ENCODE data around the gene PHLPP1. TPM values are rescaled to one million over a fixed set of nuclear protein-coding genes. Genes with fewer than 3 reads are reported as not detected.

The PHLPP1 gene
- total RNA-seq, 2 donors from 2014 or later = 22.1 to 24.2 TPM

DNA sequence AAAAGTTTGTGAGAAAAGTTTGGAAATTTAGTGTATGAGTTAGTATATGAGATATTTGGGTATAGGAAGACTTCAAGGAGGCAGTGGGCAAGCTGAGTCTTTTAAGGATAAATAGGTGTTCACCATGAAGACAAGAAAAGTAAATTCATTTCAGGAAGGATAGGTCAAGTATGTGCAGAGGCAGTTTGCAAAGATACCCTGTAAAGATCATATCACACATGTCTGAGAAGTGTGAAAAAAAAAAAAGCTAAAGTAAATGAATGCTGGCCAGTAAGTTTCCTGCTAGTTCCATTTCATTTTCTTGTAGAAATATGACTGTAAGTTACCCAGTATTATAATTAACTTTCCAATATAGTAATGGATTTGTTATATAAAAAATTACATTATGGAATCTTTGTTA, 131.0 kb downstream of the PHLPP1 start:
- no peak for TF ChIP-seq CTCF (IDR thresholded peaks at IDR 0.05)
- no peaks in the 10 kb centered on the region for H3K9me3 ChIP-seq
- no peak overlapping the region for H3K27ac ChIP-seq
- intact Hi-C loops (cut with DNase I) = no loop called here
- no peaks in the 10 kb centered on the region for H3K4me1 ChIP-seq
- DNase-seq = no peak
- no peak overlapping the region for H3K4me3 ChIP-seq
- no peaks in the 10 kb centered on the region for H3K36me3 ChIP-seq
- no peaks in the 10 kb centered on the region for H3K27me3 ChIP-seq
- no peak overlapping the region for H3K9ac ChIP-seq (ENCODE audit: low read depth in 2 of 2, low read length in 2 of 2)

GRCh38 chr18:62847081-62847480, 131.7 kb downstream of the PHLPP1 start:
- TF ChIP-seq CTCF (IDR thresholded peaks at IDR 0.05) = no peak

GRCh38 chr18:62848946-62849345, 133.6 kb downstream of the PHLPP1 start:
- intact Hi-C loops (cut with DNase I) = no loop called here
- no peak for DNase-seq
- Histone ChIP-seq H3K27me3 (no peaks in the 10 kb centered on the region), H3K4me1 (no peaks in the 10 kb centered on the region), H3K4me3 (no peak overlapping the region), H3K36me3 (no peaks in the 10 kb centered on the region), H3K9ac (ENCODE audit: low read depth in 2 of 2, low read length in 2 of 2) (no peak overlapping the region), H3K27ac (no peak overlapping the region), H3K9me3 (no peaks in the 10 kb centered on the region)
- TF ChIP-seq CTCF (IDR thresholded peaks at IDR 0.05) = no peak

More at GRCh38 chr18:62847081-62847480, 131.7 kb downstream of the PHLPP1 start:
- Histone ChIP-seq H3K4me1 (no peaks in the 10 kb centered on the region), H3K36me3 (no peaks in the 10 kb centered on the region), H3K27me3 (no peaks in the 10 kb centered on the region), H3K4me3 (no peak overlapping the region), H3K27ac (no peak overlapping the region), H3K9ac (ENCODE audit: low read depth in 2 of 2, low read length in 2 of 2) (no peak overlapping the region), H3K9me3 (no peaks in the 10 kb centered on the region)
- intact Hi-C loops (cut with DNase I) = no loop called here
- no peak for DNase-seq

DNA sequence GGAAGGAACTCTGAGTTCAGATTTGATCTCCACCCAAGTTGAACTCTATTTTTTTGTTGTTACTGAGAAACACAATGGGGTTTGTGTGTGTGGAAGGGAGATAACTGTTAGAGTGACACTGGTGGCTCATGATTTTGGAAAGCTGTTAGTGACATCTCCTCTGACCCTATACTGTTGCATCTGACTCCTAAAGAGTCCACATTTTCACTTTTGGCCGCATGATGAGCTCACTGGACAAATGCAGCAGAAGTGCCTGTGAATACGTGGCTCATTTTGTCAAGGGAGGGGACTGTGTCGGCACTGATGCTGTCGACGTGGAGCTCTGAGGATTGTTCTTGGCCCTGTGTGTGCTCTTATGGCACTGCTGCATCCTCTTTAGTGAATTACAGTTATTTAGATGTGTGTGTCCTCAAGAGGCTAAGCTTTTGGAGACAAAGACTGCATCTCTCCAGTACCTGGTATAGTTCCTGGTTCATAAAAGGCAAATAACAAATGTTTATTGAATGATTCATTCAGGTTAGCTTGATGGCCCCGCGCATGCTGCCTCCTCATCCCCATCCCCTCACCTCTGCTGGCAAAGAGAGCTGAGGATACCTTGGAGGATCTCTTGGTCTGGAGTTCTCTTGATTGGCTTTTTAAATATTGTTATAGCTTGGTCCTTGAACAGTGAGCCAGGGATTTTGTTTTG, 135.4 kb downstream of the PHLPP1 start:
- H3K27ac ChIP-seq = no peak overlapping the region

GRCh38 chr18:62852851-62853250, 137.5 kb downstream of the PHLPP1 start:
- Histone ChIP-seq H3K27ac (no peak overlapping the region), H3K36me3 (no peaks in the 10 kb centered on the region), H3K27me3 (no peaks in the 10 kb centered on the region), H3K9me3 (no peaks in the 10 kb centered on the region), H3K4me3 (no peak overlapping the region), H3K4me1 (no peaks in the 10 kb centered on the region), H3K9ac (ENCODE audit: low read depth in 2 of 2, low read length in 2 of 2) (no peak overlapping the region)
- intact Hi-C loops (cut with DNase I) = no loop called here
- TF ChIP-seq CTCF (IDR thresholded peaks at IDR 0.05) = no peak
- DNase-seq = no peak

More for the DNA sequence above, 135.4 kb downstream of the PHLPP1 start:
- Histone ChIP-seq H3K9ac (ENCODE audit: low read depth in 2 of 2, low read length in 2 of 2) (no peak overlapping the region), H3K27me3 (no peaks in the 10 kb centered on the region), H3K36me3 (no peaks in the 10 kb centered on the region), H3K4me1 (no peaks in the 10 kb centered on the region), H3K9me3 (no peaks in the 10 kb centered on the region), H3K4me3 (no peak overlapping the region)
- no peak for TF ChIP-seq CTCF (IDR thresholded peaks at IDR 0.05)
- intact Hi-C loops (cut with DNase I) = no loop called here
- no peak for DNase-seq
